ENCODE results near the gene SORCS2.
A peak's percentile ranks its signal among the peaks of the same experiment; 100 is the strongest.

The SORCS2 gene

DNA sequence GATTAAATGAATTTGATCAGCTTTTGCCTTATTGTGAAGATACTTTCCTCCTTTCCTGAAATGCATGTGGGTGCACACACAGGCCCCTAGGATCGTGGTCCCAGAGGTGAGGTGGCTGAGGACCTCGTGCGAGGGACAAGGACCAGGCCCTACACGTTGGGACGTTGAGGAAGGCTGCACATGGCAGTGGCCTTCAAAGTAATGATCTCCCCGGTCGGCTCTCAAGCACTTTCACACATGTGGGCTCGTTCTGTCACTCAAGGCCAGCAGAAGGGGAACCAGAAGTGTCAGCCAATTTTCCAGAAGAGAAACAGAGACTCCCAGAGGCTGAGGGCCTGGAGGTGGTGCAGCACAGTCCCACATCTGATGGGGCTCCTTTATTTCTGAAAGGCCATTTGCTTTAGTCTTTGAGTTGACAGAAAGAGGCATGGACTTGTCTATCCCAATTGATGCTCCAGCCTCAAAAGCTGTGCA is 550.5 kb downstream of the SORCS2 start:
- DNase-seq = no peak

DNA sequence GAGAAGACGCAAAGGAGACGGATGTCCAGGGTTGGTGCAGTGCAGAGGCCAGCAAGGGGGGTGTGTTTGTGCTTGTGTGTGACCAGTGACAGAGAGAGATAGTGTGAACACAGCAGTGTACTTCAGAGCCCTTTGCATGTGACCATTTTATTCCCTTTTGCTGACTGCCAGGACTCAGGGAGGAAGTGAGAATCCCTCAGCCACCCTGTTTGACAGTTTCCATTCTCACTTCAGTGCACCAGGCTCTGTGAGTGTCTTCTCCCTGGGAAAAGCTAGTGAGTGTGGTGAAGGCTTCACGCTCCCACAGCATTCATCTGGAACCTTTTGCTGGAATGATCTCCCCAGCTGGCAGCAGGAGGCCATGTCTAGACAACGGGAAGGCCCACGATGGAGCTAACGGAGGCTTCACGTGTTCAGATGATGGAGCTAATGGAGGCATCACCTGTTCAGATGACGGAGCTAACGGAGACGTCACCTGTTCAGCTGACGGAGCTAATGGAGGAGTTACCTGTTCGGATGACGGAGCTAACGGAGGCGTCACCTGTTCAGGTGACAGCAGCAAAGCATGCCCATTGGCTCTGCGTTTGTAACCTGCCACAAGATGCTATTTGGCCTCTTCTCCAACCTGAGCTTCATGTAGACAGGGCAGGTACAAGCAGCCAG is 551.9 kb downstream of the SORCS2 start:
- DNase-seq = no peak

DNA sequence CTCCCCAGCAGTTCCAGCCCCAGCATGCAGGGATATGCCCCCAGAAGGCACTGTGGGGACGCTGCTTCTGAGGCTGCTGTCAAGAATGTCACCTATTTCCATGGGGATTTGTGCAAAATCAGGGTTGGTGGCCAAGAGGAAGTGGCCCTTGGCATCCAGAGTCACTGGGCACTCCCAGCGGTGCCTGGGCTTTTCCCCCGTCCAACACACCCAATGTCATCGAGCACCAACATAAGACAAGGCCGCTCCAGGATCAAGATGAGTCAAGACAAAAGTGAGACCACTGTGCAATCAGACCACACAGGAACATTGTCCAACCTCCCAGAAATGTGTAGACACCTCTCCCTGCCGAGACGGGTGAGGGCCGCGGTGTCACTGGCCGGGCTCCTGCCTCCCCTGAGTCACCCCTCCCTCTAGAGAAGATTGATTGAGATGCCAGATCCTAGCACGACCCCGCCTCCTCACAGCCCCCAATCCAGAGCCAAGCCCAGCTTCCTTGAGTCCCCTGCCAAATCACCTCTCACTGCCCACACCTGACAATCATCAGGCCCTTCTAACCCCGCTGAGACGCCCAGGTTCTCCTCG is 553.1 kb downstream of the SORCS2 start:
- no peak for DNase-seq

DNA sequence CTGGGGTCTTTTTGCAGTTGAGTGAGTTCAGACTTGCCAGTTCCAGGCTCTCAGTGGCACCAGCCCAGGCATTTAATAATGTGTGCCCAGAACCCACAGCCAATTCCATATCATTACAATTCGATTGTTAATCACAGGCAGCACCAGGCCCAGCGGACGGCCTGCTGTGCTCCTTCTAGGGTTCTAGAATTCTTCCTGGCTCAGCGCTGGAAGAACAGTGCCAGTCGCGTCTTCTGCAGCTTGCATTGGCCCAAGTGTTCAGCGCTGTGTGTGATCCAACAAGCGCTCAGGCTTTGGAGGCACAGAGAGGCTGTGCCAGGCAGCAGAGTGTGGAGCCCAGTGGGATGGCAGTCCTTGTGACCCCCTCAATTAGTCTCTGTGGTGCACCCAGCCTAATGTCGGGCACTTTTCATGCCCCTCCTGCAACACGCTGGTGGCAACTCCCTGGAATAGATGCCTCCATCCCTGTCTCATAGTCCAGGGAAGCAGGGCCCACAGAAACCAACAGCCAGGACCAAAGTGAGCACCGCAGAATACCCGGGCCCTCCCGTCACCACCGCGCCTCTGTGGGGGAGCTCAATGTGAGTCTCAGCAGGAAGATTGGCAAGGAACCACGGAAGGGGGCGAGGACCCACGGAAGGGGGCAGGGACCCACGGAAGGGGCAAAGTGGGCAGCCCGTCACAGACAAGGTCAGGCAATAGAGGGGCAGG is 554.2 kb downstream of the SORCS2 start:
- no peak for DNase-seq

DNA sequence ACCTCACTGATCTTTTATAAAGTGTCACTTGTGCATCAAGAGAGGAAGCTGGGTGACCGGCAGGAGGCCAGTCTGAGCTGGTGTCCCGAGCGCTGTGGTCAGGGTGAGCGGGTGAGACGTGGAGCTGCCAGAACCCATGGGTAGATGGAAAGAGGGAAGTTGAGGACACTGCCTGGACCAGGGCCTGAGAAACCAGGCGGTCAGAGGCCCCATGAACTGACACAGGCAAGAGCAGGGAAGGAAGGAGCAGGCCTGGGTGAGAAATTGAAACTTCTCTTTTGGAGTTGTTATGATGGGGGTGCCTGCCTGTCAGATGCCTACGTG is 554.7 kb downstream of the SORCS2 start:
- no peak for DNase-seq

DNA sequence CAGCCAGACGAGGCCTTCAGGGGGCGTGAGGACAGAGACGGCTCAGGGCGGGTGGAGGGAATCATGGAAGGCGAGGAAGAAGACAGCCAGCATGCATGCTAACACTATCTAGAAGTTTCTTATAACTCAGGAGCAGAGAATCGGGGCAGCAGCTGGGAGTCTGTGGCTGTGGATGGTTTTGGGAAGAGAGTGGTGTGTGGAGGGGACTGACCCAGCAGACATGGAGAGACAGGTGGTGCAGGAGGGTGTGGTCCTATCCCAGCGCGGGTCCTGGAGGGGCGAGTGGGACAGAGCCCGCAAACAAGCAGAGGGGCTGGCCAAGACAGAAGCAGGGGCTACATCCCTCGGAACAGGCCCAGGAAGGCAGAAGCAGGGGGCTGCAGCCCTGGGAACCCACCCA is 555.2 kb downstream of the SORCS2 start:
- no peak for DNase-seq

DNA sequence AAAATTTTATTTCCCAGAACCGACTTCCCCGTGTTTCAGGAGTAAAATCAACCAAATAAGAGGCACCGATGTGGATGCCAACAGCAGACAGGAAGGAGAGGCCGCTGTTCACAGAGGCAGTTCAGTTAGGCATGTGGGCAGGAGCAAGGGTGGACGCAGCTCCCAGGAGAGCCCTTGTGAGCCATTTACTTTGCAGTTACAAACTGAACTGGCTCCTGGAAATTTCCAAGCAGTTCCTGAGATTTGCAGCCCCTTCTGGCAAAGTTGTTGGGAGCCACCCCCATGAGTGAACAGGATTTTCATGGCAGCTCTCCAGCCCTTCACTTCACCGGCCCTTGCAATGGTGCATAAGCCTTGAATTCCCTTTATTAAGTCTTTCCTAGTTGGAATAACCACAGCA is 558.2 kb downstream of the SORCS2 start:
- no peak for DNase-seq

DNA sequence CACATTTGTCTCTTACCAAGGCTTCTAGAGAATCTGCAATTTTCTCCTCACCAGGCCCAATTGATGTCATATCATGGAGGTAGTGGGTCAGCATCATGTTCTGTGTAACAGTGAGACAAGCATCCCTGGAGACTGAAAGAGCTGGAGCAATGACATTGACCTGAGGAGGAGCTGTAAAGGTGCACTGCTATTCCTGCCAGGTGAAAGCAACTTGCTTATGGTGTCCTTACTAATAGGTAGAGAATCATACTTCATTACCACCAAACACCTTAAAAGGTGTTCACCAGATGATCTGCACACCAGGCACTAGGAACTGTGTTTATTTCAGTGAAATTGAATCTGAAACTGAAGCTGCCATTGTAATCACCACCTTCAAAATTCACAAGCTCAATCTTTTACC is 558.6 kb downstream of the SORCS2 start:
- no peak for DNase-seq

DNA sequence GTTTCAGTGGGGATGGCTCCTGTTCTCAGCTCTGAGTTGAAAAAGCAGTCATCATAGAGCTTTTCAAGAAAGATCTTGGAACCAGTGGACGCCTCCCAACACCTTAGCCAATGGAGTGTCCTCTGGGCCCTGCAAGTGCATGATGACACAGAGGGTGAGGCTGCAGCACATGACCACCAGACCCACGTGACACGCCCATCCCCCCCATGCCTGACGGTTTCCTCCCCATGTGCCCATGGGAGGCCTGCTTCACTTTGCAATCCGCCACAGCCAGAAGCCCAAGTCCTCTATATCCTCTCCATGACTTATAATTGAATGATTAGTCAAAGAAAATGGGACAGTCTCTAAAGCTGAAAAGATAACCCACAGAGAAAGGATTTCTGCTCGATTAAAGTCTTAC is 560.3 kb downstream of the SORCS2 start:
- DNase-seq = no peak

DNA sequence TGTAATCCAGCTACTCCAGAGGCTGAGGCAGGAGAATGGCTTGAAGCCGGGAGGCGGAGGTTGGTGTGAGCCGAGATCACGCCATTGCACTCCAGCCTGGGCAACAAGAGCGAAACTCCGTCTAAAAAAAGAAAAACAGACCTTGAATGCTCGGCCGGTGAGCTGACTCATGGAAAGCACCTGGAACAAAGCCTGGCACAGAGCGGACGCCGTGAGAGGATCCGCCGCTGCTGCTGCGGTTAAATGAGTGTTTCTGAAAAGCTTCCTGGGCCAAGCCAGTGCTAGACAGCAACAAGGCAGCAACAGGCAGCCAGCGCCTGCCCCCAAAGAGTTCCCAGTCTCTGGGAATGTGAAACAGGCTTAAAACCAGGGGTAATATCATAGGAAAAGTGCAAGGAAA is 560.9 kb downstream of the SORCS2 start:
- DNase-seq = no peak

DNA sequence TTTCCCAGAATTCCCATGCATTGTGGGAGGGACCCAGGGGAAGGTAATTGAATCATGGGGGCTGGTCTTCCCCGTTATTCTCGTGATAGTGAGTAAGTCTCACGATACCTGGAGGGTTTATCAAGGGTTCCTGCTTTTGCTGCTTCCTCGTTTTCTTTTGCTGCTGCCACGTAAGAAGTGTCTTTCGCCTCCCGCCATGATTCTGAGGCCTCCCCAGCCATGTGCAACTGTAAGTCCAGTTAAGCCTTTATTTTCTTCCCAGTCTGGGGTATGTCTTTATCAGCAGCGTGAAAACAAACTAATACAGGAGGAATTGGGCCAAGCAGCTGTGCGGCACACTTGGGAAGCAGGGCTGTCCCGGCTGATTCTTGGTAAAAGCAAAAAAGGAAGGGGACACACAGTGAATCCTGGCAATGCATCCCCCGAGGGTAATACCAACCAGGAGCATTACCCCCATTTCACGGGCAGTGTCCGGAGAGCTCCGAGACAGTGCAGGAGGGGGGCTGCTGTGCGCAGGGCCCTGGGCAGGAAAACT is 561.7 kb downstream of the SORCS2 start:
- no peak for DNase-seq

DNA sequence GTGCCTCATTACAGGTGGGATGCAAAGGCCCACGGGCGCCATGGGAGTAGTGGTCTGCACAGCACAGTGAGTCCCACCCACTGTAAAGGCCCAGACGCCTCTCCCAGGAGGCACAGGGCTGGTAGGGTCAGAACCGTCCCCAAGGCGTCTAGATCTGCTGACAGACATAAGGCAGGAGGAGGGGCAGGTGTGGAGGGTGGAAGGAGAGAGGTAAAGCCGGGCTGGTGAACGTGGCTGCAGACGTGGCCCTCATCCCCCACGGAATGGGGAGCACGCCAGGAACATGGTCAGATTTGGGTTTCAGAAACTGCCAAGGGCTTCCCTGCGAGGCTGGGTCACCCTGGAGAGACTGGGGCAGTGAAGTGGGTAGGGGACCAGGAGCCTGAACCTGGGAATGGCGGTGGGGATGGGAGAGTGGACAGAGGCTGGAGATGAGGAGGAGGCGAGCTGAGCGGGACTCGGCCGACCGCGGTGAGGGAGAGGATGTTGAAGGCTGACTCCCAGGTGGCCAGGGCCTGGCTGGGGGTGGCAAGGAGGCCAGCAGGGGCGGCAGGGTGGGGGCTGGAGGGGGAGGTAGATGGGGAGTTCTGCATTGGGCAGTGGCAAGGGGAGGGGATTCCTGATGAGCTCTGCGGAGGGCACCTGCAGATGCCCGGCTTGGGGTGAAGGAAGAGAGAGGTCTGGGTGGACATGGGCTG is 562.4 kb downstream of the SORCS2 start:
- DNase-seq = no peak

DNA sequence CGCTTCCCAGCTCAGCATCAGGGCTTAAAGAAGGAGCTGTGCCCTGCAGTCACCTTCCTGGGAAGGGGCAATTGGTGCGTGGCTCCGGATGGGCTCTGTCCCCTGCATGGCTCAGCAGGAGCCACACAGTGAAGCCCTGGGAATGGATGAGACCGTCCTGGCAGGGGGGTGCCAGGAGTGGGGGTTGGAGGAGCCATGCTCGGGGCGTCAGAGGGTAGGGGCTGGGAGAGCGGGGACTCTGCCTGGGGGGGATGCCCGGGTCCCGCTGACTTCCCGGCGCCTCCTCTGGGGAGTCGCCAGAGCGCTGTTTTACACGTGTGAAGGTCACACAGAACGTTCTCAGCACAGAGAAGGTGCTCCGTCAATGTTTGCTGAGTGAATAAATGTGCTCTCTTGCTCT is 563.2 kb downstream of the SORCS2 start:
- no peak for DNase-seq

DNA sequence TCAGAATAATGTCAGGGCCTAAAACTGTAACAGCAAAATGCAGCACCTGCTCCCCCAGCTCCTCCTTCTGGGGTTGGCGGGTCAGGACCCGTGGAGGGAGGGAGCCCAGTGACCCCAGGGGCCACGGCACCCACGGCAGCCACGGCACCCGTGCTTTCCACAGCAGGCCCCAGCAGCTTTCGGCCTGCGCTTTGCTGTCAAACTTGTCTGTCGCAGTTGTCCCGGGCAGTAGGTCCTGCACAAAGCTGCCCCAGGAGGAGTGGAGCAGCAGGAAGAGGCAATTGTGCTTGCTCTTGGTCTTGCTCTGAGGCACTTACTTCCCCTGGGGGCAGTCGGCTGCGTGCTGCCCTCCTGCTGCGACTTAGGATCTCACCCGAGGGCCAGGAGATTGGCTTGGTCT is 563.7 kb downstream of the SORCS2 start:
- no peak for DNase-seq

DNA sequence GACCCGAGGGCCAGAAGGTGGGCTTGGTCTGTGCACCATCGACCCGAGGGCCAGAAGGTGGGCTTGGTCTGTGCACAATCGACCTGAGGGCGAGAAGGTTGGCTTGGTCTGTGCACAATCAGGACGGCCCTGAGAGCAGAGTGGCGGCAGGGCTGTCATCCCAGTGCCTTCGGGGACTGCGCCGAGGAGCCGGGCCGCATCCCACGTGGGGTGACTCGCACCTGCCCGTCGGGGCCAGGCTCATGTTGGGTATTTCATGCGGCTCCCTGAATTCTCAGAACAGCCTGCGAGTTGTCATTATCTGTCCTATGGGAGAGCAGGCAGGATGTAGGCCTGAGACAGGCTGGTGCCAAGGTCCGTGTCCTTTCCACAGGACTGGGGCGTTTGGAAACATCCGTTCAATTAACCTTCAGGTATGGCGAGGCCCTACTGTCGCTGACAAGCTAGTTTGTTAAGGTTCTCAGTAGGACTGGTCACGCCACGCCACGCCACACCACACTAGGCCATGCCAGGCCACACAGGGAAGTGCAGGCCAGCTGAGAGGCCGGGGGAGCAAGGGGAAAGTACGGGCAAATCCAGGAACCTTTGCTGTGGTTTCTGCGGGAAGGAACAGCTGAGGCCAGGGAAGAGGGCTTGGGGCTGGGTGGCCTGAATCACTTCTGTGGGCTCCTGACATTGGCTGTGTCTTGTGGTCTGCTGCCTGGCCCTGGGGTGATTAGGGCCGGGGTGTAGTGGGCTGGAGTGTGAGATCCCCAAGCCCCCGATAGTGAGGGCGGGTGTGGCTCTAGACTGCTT is 564.4 kb downstream of the SORCS2 start:
- no peak for DNase-seq

DNA sequence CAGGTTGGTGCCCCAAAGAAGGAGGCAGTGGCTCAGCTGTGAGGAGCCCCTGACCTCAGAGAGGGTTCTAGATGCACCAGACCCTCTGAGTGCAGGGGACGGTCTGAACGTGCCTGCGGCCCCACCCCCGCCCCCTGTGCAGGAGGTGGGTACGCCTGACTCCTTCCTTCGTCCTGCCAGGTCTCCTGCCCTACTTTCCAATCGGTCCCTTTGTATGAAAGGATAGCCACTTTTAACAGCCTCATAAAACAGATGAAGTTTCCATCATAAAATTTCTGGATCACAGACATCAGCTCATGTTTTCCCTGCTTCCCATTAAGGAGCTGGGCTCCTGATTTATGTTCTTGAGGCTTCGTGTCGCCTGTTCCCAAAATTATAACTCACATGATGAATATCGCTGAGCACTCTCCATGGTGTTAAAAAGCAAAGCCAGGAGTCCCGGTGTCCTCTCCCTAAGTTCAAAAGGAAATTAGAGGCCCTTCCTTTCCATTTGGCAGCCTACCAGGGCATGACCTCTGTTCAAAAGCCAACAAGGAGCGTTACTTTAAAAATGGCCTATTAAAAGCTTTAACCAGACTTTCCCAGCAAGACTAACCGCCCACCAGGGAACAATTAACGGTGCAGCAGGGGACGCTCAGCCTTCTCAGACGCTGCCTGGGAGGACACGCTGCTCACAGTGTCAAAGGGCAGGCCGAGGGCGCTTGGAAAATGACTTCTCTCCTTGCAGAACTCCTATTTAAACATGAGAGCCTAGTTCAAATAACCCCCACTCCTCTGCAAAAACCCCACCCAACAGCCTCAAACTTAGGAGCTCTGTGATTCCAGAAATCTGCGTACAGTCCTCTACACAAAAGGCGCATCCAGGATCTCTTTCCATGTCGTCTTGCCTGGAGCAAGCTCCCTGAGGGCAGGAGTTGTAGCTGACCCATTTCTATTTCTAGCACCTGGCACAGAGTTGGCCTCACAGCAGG is 565.4 kb downstream of the SORCS2 start:
- DNase-seq = no peak

DNA sequence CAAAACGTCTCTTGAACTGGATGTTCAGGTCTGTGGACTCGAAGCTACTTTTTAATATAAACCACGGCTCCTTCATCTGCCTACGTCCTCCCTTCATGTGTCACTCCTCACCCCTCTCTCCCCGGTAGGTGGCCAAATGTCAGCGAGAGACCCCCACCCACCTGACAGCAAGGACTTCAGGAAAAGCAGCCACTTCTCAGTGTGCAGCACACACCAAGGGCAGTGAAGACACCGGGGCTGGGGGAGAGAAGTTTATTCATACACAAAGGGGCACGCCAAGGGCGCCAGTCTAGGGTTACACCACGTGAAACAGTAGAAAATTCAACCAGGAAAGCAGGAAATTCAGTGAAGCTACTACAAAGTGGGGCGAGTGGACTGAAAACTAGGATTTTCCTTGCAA is 566.1 kb downstream of the SORCS2 start:
- no peak for DNase-seq

DNA sequence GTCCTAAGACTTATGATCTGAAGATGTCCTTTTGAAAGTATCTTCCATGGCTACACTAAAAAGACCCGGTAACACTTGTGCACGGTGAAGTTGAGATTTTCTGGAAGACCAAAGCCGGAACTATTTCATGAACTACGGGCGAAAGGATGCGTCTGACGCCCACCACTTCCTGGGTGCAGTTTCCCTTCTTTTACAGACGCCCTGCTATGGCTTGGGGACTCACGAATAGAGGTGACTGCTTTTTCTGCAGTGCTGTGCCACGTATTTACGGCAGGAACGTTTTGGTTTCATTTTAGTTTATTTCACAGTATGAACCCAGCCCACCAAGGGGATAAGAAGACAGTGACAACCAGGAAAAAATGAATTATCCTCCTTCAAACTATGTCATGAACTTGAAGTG is 566.9 kb downstream of the SORCS2 start:
- peak; percentile 16 for DNase-seq

DNA sequence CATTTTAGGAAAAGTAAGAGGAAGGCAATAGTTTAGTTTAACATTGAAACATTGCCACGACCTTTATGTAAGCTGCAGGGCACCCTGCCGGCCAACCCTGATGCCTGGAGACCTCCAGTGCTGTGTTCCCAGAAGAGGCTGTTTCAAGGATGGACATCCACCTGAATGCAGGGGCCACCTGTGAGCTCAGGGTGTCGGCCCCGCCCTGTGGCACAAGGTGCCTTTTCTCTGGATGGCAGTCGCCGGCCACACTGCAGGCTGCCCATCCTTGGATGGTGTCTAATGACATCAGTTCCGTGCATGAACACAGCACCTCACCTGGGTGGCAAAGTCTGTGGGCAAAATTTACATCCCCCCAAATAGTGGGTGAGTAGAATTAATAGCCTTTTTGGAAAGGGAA is 567.3 kb downstream of the SORCS2 start:
- no peak for DNase-seq

DNA sequence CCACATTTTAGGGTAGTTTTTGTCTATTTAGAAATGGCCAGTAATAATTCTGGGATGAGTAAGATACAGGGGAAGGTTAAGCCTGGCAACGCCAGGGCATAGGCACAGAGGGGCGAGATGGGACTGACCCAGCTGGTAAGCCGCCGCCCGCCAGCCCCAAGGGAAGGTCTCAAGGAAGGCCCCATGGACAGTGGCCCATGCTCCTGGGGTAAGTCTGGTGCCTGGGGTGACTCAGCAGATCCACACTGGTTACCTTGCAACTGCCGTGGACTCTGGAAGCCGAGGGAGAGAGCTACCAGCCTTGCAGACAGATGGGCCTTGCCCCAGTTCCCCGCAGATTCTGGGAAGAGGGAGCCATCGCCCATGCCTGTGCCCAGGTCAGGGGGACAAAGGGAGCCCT is 567.9 kb downstream of the SORCS2 start:
- no peak for DNase-seq

DNA sequence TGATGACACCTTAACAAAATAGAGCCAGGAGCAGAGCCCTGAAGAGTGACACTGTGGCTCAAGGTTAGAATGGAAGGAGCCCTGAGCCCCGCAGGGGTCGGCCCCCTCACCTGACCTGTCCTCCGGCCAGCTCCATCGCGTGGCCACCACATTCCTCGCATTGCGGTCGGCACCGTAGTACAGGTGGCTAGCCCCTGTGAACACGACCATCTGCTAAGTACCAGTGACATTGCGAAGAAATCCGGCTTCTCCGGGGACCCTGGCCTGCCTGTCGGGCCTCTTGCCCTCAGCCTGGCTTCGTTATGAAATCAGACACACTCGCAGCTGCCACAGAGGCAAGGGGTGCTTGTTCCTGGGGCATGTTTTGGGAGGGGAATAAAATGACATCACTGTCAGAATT is 568.4 kb downstream of the SORCS2 start:
- DNase-seq = no peak

DNA sequence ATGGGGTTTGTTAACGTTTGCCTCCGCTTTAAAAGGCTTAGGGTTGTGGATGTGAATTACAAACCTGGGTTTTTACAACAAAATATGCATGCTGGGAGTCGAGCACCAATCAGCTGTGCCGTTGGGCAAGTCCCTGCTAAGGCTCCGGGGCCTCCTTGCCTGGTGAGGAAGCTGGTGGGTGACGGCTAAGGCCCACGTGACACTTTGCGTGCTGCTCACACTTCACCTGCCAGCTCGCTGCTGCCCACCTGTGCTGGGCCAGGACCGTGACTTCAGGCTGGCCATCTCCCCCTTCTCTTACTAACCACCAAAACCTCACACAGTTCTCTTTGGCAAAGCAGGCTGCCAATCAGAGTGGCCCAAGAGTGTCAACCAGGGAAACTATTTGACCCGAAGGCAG is 569.0 kb downstream of the SORCS2 start:
- DNase-seq = no peak

All from effector CD4-positive, alpha-beta T cell (primary cell).